ENCODE measurements around the gene HAGH.

- TF ChIP-seq MXI1 (conservative IDR thresholded peaks at IDR 0.05; ENCODE audit: poor library complexity, severe bottlenecking) (no peak), POLR2AphosphoS5 (IDR thresholded peaks at IDR 0.05) (no peak)
Measured at GRCh38 chr16:1850981-1851380, 24.4 kb upstream of the HAGH start.

All from neural cell (in vitro differentiated cells).